HG03520 (cell line): Measurements from ENCODE around the gene NPHP4.

Experiments used
- ATAC-seq: cut with Tn5 transposase; IDR thresholded peaks from one replicate; pipeline ENCODE4 v1.9.1; 2021; ENCODE audit warnings: mild to moderate bottlenecking, moderate library complexity; ENCODE audit not compliant: unreplicated experiment

Gene NPHP4

GRCh38 chr1:5914676-5915365, 77.4 kb downstream of the NPHP4 start:
- ATAC-seq = no peak

GRCh38 chr1:5913876-5914275, 78.3 kb downstream of the NPHP4 start:
- no peak for ATAC-seq

- ATAC-seq = no peak
Observed at GRCh38 chr1:5913078-5913845, 79.0 kb downstream of the NPHP4 start.

GRCh38 chr1:5911871-5912271, 80.4 kb downstream of the NPHP4 start:
- no peak for ATAC-seq

GRCh38 chr1:5911157-5911556, 81.1 kb downstream of the NPHP4 start:
- no peak for ATAC-seq

GRCh38 chr1:5910666-5911065, 81.6 kb downstream of the NPHP4 start:
- no peak for ATAC-seq

GRCh38 chr1:5910276-5910620, 82.0 kb downstream of the NPHP4 start:
- no peak for ATAC-seq

- ATAC-seq = no peak
Observed at GRCh38 chr1:5909576-5910275, 82.5 kb downstream of the NPHP4 start.

GRCh38 chr1:5908461-5909375, 83.5 kb downstream of the NPHP4 start:
- no peak for ATAC-seq

- ATAC-seq = no peak
Observed at GRCh38 chr1:5907966-5908365, 84.3 kb downstream of the NPHP4 start.

GRCh38 chr1:5907386-5907785, 84.8 kb downstream of the NPHP4 start:
- ATAC-seq = no peak

- ATAC-seq = no peak
Observed at GRCh38 chr1:5906966-5907365, 85.3 kb downstream of the NPHP4 start.

- ATAC-seq = no peak
Observed at GRCh38 chr1:5906116-5906515, 86.1 kb downstream of the NPHP4 start.

GRCh38 chr1:5905436-5905835, 86.8 kb downstream of the NPHP4 start:
- no peak for ATAC-seq

- ATAC-seq = no peak
Observed at GRCh38 chr1:5904551-5904950, 87.7 kb downstream of the NPHP4 start.

- no peak for ATAC-seq
Observed at GRCh38 chr1:5903680-5904079, 88.5 kb downstream of the NPHP4 start.

- ATAC-seq = no peak
Observed at GRCh38 chr1:5903031-5903430, 89.2 kb downstream of the NPHP4 start.

- no peak for ATAC-seq
Observed at GRCh38 chr1:5901841-5902240, 90.4 kb downstream of the NPHP4 start.

- no peak for ATAC-seq
Observed at GRCh38 chr1:5901150-5901549, 91.1 kb downstream of the NPHP4 start.

- ATAC-seq = no peak
Observed at GRCh38 chr1:5898266-5898665, 94.0 kb downstream of the NPHP4 start.
